HG03354 (cell line): ENCODE data around the gene GTF2F2.

Experiments used
- ATAC-seq: cut with Tn5 transposase; IDR thresholded peaks from one replicate; pipeline ENCODE4 v1.9.1; 2021; ENCODE audit warnings: mild to moderate bottlenecking; ENCODE audit not compliant: unreplicated experiment, poor library complexity, severe bottlenecking

Gene GTF2F2

GRCh38 chr13:45119469-45119990 lies 780 bp upstream of the GTF2F2 start:
- peak; percentile 26 for ATAC-seq

GRCh38 chr13:45120967-45121831 lies 889 bp downstream of the GTF2F2 start:
- no peak for ATAC-seq

GRCh38 chr13:45122941-45123340 lies 2.6 kb downstream of the GTF2F2 start:
- no peak for ATAC-seq

DNA sequence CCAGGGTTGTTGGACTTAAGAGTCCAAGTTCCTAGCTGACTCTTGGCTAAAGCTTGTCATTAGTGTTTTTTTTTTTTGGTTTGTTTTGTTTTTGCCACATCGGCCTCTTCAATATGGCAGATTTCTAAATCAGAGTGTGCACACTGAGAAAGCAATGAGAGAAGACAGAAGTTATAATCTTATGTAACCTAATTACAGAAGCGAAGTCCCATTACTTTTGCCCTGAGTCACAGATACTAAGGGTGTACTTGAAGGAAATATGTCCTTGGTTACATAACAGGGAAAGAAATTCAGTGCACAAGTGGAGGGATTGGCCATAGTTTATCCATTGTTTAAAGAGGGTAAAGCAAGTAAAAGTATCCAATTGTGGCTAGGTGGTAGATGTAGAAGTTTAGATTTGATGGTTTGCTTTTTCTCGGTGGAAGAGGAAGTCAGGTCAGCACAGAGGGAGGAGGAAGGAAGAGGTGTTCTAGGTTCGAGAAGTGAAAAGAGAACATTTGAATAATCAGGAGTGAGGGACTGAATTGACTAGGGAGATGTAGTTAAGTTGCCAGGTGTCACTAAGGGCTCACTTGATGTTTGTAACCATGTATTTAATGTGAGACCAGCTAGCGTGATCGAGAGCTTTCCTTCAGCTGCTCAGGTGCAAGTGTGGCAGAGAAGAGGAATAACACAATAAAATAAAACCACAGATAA lies 12.2 kb downstream of the GTF2F2 start:
- ATAC-seq: peak; percentile 96

DNA sequence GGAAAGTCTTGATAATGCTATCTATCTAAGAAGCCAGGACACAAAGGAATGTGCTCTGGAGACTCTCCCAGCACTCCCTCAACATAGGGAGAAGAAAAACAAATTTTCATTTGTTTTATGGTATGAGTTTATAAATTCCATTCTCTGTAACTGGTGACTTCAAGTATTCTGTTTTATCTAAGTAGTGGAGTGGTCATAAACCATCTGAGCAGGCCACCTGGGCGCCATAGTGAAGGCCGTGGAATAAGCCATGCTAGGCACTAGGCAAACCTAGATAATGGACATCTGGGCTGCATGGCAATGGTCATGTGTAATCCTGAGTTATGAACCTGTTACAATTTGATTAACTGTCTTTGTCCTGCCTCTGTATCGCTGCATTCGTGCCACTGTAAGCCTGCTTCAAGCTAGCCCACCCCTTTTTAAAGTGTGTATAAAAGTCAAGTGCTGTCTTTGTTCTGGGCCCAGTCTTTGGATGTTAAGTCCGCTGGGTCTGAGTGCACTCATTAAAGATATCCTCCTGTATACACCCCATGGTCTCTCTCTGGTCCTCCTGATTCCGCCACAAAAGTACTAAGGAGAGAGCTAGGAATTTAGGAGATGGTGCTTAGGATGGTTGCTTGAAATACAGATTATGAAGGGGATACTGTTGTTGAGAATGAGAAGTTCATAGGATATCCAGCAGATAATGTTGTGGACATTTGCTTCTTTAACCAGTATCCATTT lies 13.2 kb downstream of the GTF2F2 start:
- no peak for ATAC-seq

DNA sequence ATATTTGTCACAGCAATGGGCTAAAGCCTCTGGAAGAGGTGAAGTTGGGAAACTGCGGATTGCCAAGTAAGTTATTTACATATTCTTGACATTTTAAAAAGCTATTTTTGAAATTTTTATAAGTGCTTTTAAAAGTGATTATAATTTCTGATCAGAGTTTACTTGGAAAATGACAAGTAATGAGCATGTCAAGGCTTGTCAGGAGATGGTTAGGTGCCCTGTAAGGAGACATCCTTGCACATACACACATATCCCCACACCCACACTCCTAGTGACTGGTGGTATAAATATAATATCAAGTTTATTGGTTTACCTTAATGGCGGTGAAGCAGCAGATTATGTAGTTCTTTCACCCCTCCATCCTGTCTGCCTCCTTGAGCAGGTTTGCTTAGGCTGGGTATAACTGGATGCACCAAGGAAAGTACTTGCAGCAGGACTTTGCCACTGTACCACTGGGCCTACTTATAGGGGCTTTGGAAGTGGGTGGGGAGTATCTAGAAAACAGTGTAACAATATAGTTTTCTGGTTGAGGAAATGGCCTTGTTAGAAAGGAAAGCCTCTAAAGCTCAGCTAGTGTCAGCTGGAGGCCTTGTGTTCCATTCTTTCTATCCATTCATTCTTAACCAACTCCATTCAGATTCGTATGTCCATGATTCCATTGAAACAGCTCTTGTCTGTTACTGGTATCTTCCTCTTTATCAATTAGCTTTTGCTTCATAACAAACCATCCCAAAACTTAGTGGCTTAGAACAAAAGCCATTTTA lies 16.6 kb downstream of the GTF2F2 start:
- ATAC-seq: no peak

DNA sequence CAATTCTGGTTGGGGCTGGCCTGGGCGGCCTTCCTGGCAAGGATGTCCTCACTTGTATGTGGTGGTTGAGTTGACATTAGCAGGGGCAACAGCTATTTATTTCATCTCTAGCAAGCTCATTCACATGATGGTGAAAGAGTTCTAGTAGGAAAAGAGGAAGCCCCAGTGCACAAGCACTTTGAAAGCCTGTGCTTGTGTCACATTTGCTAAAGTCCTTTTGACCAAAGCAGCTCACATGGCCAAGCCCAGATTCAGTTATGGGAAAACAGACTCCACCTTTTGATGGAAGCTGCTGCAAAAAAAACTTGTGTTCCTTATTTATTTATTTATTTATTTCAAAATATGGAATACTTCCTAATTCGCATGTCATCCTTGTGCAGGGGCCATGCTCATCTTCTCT lies 17.2 kb downstream of the GTF2F2 start:
- ATAC-seq: no peak

- ATAC-seq: no peak
These were observed 18.0 kb downstream of the GTF2F2 start for GRCh38 chr13:45138282-45138681.

DNA sequence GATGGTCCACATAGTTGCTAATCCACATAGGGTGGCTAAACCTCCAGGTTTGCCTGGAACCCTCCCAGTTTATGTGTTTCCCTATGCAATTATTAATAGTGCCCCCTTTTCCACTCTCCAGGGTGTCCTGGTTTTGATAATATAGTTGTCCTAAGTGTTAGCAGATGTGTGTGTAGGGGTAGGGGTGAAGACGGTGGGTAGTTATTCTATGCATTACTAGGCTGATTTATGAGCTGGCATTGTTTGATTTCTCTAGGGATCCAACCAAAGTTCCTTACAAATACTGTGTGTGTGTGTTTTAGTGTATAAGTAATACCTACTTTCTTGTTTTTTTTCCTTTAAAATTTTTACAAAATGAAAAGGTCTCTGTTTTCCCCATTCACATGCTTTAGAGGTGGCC lies 21.1 kb downstream of the GTF2F2 start:
- ATAC-seq: no peak

- ATAC-seq: no peak
These were observed 22.4 kb downstream of the GTF2F2 start for GRCh38 chr13:45142440-45143345.

GRCh38 chr13:45143346-45143751 lies 23.0 kb downstream of the GTF2F2 start:
- ATAC-seq: no peak

- no peak for ATAC-seq
These were observed 29.7 kb downstream of the GTF2F2 start for GRCh38 chr13:45149964-45150363.

DNA sequence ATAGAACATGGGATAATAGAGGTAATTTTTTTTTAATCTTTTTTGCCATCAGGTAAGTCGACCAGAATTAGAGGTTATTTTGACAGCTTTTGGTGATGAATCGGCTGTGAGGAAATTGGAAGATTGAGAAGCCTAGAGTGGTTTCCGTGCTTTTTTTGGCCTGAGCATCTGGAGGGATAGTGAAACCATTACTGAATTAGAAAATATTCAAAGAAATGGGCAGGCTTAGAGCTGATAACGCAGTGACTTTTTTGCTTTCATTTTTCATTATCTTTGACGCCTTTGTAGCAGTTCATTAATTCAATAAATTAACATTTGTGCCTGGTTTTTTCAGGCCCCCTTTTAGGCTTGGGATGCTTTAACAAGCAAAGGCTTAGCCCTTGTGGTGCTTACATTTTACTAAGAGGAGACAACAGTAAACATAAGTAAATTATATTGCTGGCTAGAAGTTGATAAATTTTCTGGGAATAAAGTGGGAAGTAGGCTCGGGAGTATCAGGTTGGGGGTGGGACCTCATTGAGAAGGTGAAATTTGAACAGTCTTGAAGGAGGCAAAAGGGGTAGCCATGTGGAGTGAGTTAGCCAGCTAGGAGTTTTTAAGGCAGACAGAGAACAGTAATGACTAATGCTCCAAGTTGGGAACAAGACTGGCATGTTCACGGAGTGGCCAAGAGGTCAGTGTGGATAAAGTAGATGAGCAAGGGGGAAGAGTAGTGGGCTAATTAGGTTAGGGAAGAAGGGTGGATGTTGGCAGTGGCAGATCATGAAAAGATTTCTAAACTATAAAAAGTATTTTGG lies 36.5 kb downstream of the GTF2F2 start:
- ATAC-seq: no peak

- ATAC-seq: no peak
These were observed 41.9 kb downstream of the GTF2F2 start for GRCh38 chr13:45162194-45162593.

DNA sequence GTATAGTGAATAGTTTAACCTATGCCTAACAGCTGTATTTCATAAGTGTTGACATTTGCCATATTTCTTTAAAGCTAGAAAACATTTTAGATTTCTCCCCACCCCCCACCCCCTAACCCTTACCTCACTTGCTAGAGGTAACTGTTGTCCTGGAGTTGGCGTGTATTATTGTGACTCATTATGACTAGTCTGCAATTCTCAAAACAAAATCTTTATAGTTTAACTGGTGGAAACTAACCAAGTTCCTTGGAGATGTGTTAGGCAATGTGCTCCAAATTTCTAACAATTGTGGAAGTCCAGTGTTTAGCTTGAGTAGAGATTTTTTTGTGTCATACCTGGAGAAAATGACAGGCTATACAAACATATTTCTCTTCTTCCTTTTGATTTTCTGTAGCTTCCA lies 42.5 kb downstream of the GTF2F2 start:
- no peak for ATAC-seq

DNA sequence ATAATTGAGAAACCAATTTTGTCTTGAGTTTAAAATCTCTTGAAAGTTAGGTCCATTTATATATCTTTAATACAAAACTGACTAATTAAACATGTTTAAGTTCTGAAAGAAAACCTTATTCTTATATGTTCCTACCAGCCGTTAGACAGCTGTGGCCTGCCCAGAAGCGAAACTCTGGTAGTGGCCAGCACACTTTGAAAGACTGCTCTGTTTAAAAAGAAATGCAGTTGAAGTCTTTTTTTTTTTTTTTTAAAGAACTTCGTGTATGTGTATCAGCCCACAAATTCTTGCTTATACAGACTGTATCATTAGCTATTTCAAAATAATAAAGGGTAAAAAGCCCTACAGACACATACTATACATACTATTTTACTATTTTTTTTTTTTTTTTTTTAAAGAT lies 46.5 kb downstream of the GTF2F2 start:
- no peak for ATAC-seq

- ATAC-seq: no peak
These were observed 47.6 kb downstream of the GTF2F2 start for GRCh38 chr13:45167611-45168554.
